Thyroid gland (tissue), 4 donors: ENCODE results near the gene BICDL2. TPM values are rescaled to one million over a fixed set of nuclear protein-coding genes. Genes with fewer than 3 reads are reported as not detected.
"Not testable (repeated sequence)": the region's sequence is repeated elsewhere in the genome, so short reads cannot be mapped to it uniquely, and the experiment has no call there.

Experiments used
- DNase-seq, 2 donors: peaks; one replicate each; pipeline ENCODE4 v3.0.0-alpha.2; 2019
- H3K27ac ChIP-seq, 3 donors: fragments of 200-600 bp; sonication (generic); 1 replicate in 2 of 3; 2 replicates in 1 of 3; pipeline ENCODE4 v1.5.1; 2016 to 2019; ENCODE audit warnings: mild to moderate bottlenecking in 1 of 3, moderate library complexity in 1 of 3
- H3K27me3 ChIP-seq: fragments of 200-600 bp; sonication (generic); one replicate; pipeline ENCODE4 v1.5.1; 2019
- H3K36me3 ChIP-seq, 2 donors: fragments of 200-600 bp; sonication (generic); one replicate each; pipeline ENCODE4 v1.5.1; 2016 to 2019
- H3K4me1 ChIP-seq, 2 donors: fragments of 200-600 bp; sonication (generic); one replicate each; pipeline ENCODE4 v1.5.1; 2017 to 2019
- H3K4me3 ChIP-seq, 3 donors: fragments of 200-600 bp; sonication (generic); replicated peaks in 1 of 3; 1 replicate in 2 of 3; 2 replicates in 1 of 3; pipeline ENCODE4 v1.5.1; 2016; ENCODE audit warnings: mild to moderate bottlenecking in 1 of 3
- H3K9me3 ChIP-seq: fragments of 200-600 bp; sonication (generic); one replicate; pipeline ENCODE4 v1.5.1; 2017
- POLR2A ChIP-seq, 2 donors: fragments of 450-650 bp; IDR thresholded peaks; one replicate each; pipeline ENCODE4 v1.6.1; 2017; ENCODE audit warnings: antibody characterized with exemption in 2 of 2, mild to moderate bottlenecking in 2 of 2, moderate library complexity in 1 of 2
- WGBS, 2 donors: methylation state at CpG; one replicate each; pipeline ENCODE4 v1.1.5; 2017; 5-methylcytosine and 5-hydroxymethylcytosine counted together
- intact Hi-C: fragments of 100-400 bp; cut with DNase I; formaldehyde crosslinking; loops from one replicate; pipeline ENCODE4 v1.15.1; 2023
- total RNA-seq, 4 donors: library from RNA; depleted of rRNA; stranded (reverse); fragments of >200 nt; gene quantifications; one replicate each; pipeline ENCODE4 v1.2.3, GENCODE V29; 2016
- TF ChIP-seq, protein P1 (sequence below), 6 experiments: fragments of 200-600 bp in 3 of 6; fragments of 450-650 bp in 3 of 6; sonication (generic) in 3 of 6; IDR thresholded peaks; one replicate each; pipeline ENCODE4 v1.5.1; 2016 to 2019; ENCODE audit warnings: antibody characterized with exemption in 6 of 6, mild to moderate bottlenecking in 2 of 6, inconsistent platforms in 1 of 6, moderate library complexity in 1 of 6

Gene BICDL2
- total RNA-seq, 4 donors from 2014 or later = 7.3 to 17.8 (median 14.6) TPM

DNA sequence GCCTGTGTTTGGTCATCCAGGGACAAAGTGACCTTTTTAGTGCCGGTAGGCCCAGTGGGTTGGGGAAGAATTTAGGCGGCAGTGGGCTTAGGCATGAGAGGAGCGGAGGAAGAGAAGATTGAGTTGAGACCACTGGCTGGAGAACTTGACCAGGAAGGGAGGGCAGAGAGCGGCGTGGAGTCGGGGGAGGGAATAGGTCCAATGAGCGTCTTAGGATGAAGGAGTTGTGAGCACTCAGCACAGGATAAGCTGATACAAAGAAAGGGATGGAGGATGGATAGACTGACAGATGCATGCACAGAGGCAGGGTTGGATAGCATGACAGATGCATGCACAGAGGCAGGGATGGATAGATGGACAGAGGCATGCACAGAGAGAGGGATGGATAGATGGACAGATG, 36.7 kb upstream of the BICDL2 start:
- 90 to 91% methylated on average over 7 of the region's 7 CpGs for WGBS, 2 donors
- no peak for TF ChIP-seq POLR2A (IDR thresholded peaks at IDR 0.05)
- TF ChIP-seq, protein P1, sequence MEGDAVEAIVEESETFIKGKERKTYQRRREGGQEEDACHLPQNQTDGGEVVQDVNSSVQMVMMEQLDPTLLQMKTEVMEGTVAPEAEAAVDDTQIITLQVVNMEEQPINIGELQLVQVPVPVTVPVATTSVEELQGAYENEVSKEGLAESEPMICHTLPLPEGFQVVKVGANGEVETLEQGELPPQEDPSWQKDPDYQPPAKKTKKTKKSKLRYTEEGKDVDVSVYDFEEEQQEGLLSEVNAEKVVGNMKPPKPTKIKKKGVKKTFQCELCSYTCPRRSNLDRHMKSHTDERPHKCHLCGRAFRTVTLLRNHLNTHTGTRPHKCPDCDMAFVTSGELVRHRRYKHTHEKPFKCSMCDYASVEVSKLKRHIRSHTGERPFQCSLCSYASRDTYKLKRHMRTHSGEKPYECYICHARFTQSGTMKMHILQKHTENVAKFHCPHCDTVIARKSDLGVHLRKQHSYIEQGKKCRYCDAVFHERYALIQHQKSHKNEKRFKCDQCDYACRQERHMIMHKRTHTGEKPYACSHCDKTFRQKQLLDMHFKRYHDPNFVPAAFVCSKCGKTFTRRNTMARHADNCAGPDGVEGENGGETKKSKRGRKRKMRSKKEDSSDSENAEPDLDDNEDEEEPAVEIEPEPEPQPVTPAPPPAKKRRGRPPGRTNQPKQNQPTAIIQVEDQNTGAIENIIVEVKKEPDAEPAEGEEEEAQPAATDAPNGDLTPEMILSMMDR (IDR thresholded peaks at IDR 0.05) = no peak
- Histone ChIP-seq H3K27ac (no peak overlapping the region), H3K9me3 (no peaks in the 10 kb centered on the region), H3K4me3 (no peak overlapping the region), H3K36me3 (no peaks in the 10 kb centered on the region), H3K4me1 (peaks cover 0 to 3% of the 10 kb centered on the region in 2 donors), H3K27me3 (no peaks in the 10 kb centered on the region)
- no peak for DNase-seq
- intact Hi-C loops = no loop called here

DNA sequence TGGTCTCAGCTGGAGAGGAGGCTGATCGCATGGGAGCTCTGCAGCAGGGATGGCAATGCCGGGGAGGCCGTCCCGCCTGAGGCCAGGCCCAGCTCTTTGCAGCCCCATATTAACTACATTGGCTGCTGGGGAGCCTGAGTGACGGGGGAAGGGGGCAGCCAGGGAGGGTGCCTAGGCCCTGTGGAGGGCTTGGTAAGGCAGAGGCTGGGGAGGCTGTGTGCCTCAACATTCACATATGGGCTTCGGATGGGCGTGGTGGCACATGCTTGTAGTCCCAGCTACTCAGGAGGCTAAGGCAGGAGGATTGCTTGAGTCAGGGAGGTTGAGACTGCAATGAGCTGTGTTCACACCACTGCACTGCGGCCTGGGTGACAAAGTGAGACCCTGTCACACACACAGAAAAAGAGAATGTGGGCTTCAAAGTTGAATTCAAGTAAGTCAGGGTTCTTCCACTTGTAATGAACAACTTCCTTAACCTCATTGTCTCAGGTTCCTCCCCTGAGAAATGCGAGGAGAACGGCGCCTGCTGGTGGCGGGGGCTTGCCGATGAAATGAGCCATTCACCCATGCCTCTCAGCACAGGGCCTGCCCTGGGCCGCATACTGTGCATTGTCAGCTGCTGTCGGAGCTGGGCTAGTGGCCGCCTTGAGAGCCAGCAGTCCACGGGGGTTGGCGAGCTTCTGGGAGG, 36.0 kb upstream of the BICDL2 start:
- intact Hi-C loops, H3K27me3 ChIP-seq, DNase-seq, H3K36me3 ChIP-seq, H3K4me1 ChIP-seq, H3K27ac ChIP-seq, H3K9me3 ChIP-seq, H3K4me3 ChIP-seq: not testable (repeated sequence)
- 75% methylated on average over 12 of the region's 18 CpGs; no CpG with 5 or more reads in 1 of the 2 donors for WGBS, 2 donors

DNA sequence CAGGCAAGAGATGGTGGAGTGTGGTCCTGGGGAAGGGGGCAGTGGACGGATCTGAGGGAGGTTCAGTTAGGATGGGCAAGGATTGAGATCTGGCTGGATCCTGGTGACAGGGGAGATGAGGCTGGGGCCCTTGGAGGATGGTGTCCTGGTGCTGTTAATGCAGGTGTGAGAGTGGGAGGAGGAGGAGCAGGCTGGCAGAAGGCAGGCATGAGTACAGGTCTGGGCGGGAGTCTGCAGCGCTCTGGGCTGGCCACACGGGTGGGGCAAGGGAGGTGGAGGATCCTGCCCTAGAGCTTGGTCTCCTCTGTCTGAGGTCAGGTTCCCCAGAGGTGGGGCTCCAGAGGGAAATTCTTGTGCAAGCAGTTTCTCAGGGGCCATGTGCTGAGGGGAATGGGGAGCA, 35.4 kb upstream of the BICDL2 start:
- 82% methylated on average over 4 of the region's 4 CpGs for WGBS, 2 donors
- H3K27me3 ChIP-seq, H3K27ac ChIP-seq, H3K36me3 ChIP-seq, H3K4me3 ChIP-seq, intact Hi-C loops, H3K9me3 ChIP-seq, DNase-seq: not testable (repeated sequence)
- H3K4me1 ChIP-seq = peaks cover 0 to 12% of the 10 kb centered on the region in 2 donors

DNA sequence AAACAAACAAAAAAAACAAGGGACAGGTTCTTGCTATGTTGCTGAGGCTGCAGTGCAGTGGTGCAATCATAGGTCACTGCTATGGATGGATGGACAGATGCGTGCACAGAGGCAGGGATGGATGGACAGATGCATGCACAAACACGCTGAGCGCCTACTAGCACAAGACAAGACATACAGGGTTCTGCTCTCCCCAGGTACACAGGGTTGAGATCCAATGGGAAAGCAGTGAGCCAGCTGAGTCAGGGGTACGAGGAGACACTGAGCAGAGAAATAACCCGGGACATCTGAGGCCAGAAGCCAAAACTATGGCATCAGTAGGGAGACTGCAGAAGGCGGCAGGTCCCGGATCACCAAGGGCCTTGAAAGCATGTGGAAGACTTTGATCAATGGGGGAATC, 34.9 kb upstream of the BICDL2 start:
- Histone ChIP-seq H3K9me3 (no peaks in the 10 kb centered on the region), H3K27me3 (no peaks in the 10 kb centered on the region), H3K27ac (no peak overlapping the region), H3K4me3 (no peak overlapping the region), H3K4me1 (peaks cover 0 to 12% of the 10 kb centered on the region in 2 donors), H3K36me3 (no peaks in the 10 kb centered on the region)
- DNase-seq = no peak
- intact Hi-C loops = no loop called here
- WGBS, 2 donors = 83 to 84% methylated on average over 7 of the region's 7 CpGs
- no peak for TF ChIP-seq POLR2A (IDR thresholded peaks at IDR 0.05)
- TF ChIP-seq, protein P1 (IDR thresholded peaks at IDR 0.05) = no peak

DNA sequence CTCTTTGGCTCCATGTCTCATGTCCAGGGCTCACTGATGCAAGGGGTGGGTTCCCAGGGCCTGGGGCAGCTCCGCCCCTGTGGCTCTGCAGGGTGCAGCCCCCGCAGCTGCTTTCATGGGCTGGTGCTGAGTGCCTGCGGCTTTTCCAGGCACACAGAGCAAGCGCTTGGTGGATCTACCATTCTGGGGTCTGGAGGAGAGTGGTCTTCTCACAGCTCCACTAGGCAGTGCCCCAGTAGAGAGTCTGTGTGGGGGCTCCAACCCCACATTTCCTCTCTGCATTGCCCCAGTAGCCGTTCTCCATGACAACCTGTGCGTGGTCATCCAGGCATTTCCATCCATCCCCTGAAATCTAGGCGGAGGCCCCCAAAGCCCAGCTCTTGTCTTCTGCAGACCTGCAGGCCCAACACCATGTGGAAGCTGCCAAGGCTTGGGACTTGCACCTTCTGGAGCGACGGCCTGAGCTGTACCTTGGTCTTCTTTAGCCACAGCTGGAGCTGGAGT, 33.9 kb upstream of the BICDL2 start:
- peaks cover 0 to 21% of the 10 kb centered on the region in 2 donors for H3K4me1 ChIP-seq
- intact Hi-C loops = no loop called here
- H3K27ac ChIP-seq = no peak overlapping the region
- DNase-seq = no peak
- H3K27me3 ChIP-seq = no peaks in the 10 kb centered on the region
- TF ChIP-seq, protein P1 (IDR thresholded peaks at IDR 0.05) = no peak
- TF ChIP-seq POLR2A (IDR thresholded peaks at IDR 0.05) = no peak
- no peaks in the 10 kb centered on the region for H3K36me3 ChIP-seq
- no peak overlapping the region for H3K4me3 ChIP-seq
- no peaks in the 10 kb centered on the region for H3K9me3 ChIP-seq
- WGBS, 2 donors = 93 to 94% methylated on average over 4 to 6 of the region's 9 CpGs

DNA sequence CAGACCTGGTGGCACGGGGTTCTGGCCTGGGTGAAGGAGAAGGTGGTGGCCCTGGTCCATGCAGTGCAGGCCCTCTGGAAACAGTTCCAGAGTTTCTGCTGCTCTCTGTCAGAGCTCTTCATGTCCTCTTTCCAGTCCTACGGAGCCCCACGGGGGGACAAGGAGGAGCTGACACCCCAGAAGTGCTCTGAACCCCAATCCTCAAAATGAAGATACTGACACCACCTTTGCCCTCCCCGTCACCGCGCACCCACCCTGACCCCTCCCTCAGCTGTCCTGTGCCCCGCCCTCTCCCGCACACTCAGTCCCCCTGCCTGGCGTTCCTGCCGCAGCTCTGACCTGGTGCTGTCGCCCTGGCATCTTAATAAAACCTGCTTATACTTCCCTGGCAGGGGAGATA, 32.4 kb upstream of the BICDL2 start:
- H3K27me3 ChIP-seq, DNase-seq, H3K27ac ChIP-seq, H3K36me3 ChIP-seq, H3K9me3 ChIP-seq, H3K4me3 ChIP-seq: not testable (repeated sequence)
- intact Hi-C loops = loop anchor here (10.0 kb wide), 1 partner anchor 56 kb away; no protein-coding TSS in a partner anchor
- peaks cover 0 to 34% of the 10 kb centered on the region in 2 donors for H3K4me1 ChIP-seq
- 95% methylated on average over 10 of the region's 11 CpGs for WGBS, 2 donors
